Measurements from ENCODE around the gene TMEM171.

The TMEM171 gene

GRCh38 chr5:73106335-73106734 is 14.0 kb upstream of the TMEM171 start:
- no peaks in the 10 kb centered on the region for H3K4me1 ChIP-seq (ENCODE audit: insufficient read depth, low read length)
- H3K36me3 ChIP-seq (ENCODE audit: insufficient read depth, low read length), result no peaks in the 10 kb centered on the region
- no peak overlapping the region for H3K9ac ChIP-seq (ENCODE audit: low read length)
- no peak overlapping the region for H3K27ac ChIP-seq (ENCODE audit: low read depth, low read length)
- H3K9me3 ChIP-seq (ENCODE audit: low read length), result no peaks in the 10 kb centered on the region
- no peaks in the 10 kb centered on the region for H3K27me3 ChIP-seq (ENCODE audit: control insufficient read depth in 1 of 2, insufficient read depth in 2 of 2, low read length in 2 of 2)
- no peak overlapping the region for H3K4me3 ChIP-seq (ENCODE audit: low read depth in 1 of 2, low read length in 2 of 2)

DNA sequence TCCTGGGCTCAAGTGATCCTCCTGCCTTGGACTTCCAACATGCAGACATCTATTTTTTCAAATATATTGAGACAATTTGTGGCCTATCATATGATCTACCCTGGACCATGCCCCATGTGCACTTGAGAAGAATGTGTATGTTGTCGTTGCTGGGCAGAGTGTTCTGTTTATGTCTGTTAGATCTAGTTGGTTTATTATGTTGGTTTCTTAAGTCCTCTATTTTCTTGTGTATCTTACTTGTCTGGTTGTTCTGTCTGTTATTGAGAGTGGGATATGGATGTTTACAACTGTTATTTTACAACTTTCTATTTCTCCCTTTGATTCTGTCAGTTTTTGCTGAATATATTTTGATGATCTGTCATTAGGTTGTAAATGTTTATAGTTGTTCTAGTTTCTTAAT is 10.2 kb upstream of the TMEM171 start:
- H3K27me3 ChIP-seq (ENCODE audit: control insufficient read depth in 1 of 2, insufficient read depth in 2 of 2, low read length in 2 of 2), result no peaks in the 10 kb centered on the region
- H3K36me3 ChIP-seq (ENCODE audit: insufficient read depth, low read length), result no peaks in the 10 kb centered on the region
- H3K9ac ChIP-seq (ENCODE audit: low read length), result no peak overlapping the region
- H3K27ac ChIP-seq (ENCODE audit: low read depth, low read length), result no peak overlapping the region
- no peaks in the 10 kb centered on the region for H3K4me1 ChIP-seq (ENCODE audit: insufficient read depth, low read length)
- no peak overlapping the region for H3K4me3 ChIP-seq (ENCODE audit: low read depth in 1 of 2, low read length in 2 of 2)
- H3K9me3 ChIP-seq (ENCODE audit: low read length), result no peaks in the 10 kb centered on the region

GRCh38 chr5:73111536-73111935 is 8.8 kb upstream of the TMEM171 start:
- H3K9ac ChIP-seq (ENCODE audit: low read length), result no peak overlapping the region
- H3K36me3 ChIP-seq (ENCODE audit: insufficient read depth, low read length), result no peaks in the 10 kb centered on the region
- no peaks in the 10 kb centered on the region for H3K9me3 ChIP-seq (ENCODE audit: low read length)
- no peak overlapping the region for H3K4me3 ChIP-seq (ENCODE audit: low read depth in 1 of 2, low read length in 2 of 2)
- H3K4me1 ChIP-seq (ENCODE audit: insufficient read depth, low read length), result no peaks in the 10 kb centered on the region
- no peaks in the 10 kb centered on the region for H3K27me3 ChIP-seq (ENCODE audit: control insufficient read depth in 1 of 2, insufficient read depth in 2 of 2, low read length in 2 of 2)
- no peak overlapping the region for H3K27ac ChIP-seq (ENCODE audit: low read depth, low read length)

GRCh38 chr5:73112359-73112758 is 8.0 kb upstream of the TMEM171 start:
- Histone ChIP-seq H3K4me1 (ENCODE audit: insufficient read depth, low read length) (no peaks in the 10 kb centered on the region), H3K36me3 (ENCODE audit: insufficient read depth, low read length) (no peaks in the 10 kb centered on the region), H3K27me3 (ENCODE audit: control insufficient read depth in 1 of 2, insufficient read depth in 2 of 2, low read length in 2 of 2) (no peaks in the 10 kb centered on the region), H3K27ac (ENCODE audit: low read depth, low read length) (no peak overlapping the region), H3K9me3 (ENCODE audit: low read length) (no peaks in the 10 kb centered on the region), H3K9ac (ENCODE audit: low read length) (no peak overlapping the region), H3K4me3 (ENCODE audit: low read depth in 1 of 2, low read length in 2 of 2) (no peak overlapping the region)

DNA sequence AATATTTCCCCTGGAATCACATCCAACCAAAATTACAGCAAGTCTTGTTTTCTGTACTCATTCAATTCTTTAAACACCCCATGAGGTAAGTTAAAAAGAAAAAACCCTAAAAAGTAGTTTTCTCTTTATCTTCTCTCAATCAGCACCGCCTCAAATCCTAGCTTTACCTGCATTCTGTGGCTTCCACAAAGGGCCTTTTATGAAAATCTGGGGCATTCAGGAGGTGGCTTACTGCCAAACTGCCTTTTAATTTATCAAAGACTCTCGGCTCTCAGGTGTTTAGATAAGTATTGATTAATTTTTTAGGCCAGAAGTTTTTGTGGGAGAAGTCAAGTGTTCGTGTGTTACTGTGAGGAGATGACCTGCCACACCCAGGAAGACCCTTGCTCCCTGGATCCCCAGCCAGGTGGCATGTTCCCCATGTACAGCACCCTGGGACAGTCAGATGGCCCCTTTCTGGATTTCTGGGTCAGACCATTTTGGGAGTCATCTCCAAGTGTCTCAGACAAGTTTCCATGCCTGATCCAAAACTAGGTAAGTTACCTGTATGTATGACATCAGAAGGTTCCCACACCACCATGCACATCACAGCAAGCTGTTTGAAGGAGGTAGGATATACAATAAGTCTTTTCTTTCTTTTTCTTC is 6.2 kb upstream of the TMEM171 start:
- no peak overlapping the region for H3K27ac ChIP-seq (ENCODE audit: low read depth, low read length)
- no peaks in the 10 kb centered on the region for H3K27me3 ChIP-seq (ENCODE audit: control insufficient read depth in 1 of 2, insufficient read depth in 2 of 2, low read length in 2 of 2)
- no peaks in the 10 kb centered on the region for H3K36me3 ChIP-seq (ENCODE audit: insufficient read depth, low read length)
- H3K9ac ChIP-seq (ENCODE audit: low read length), result no peak overlapping the region
- H3K4me3 ChIP-seq (ENCODE audit: low read depth in 1 of 2, low read length in 2 of 2), result no peak overlapping the region
- H3K4me1 ChIP-seq (ENCODE audit: insufficient read depth, low read length), result no peaks in the 10 kb centered on the region
- no peaks in the 10 kb centered on the region for H3K9me3 ChIP-seq (ENCODE audit: low read length)

- no peak overlapping the region for H3K27ac ChIP-seq (ENCODE audit: low read depth, low read length)
- no peaks in the 10 kb centered on the region for H3K9me3 ChIP-seq (ENCODE audit: low read length)
- no peaks in the 10 kb centered on the region for H3K4me1 ChIP-seq (ENCODE audit: insufficient read depth, low read length)
- H3K4me3 ChIP-seq (ENCODE audit: low read depth in 1 of 2, low read length in 2 of 2), result no peak overlapping the region
- no peak overlapping the region for H3K9ac ChIP-seq (ENCODE audit: low read length)
- no peaks in the 10 kb centered on the region for H3K36me3 ChIP-seq (ENCODE audit: insufficient read depth, low read length)
- H3K27me3 ChIP-seq (ENCODE audit: control insufficient read depth in 1 of 2, insufficient read depth in 2 of 2, low read length in 2 of 2), result peaks cover 0 to 12% of the 10 kb centered on the region in 2 donors
Observed at GRCh38 chr5:73115399-73116051, 4.8 kb upstream of the TMEM171 start.

GRCh38 chr5:73116506-73116905 is 3.9 kb upstream of the TMEM171 start:
- H3K27ac ChIP-seq (ENCODE audit: low read depth, low read length), result no peak overlapping the region
- no peaks in the 10 kb centered on the region for H3K36me3 ChIP-seq (ENCODE audit: insufficient read depth, low read length)
- H3K9me3 ChIP-seq (ENCODE audit: low read length), result no peaks in the 10 kb centered on the region
- H3K4me1 ChIP-seq (ENCODE audit: insufficient read depth, low read length), result peaks cover 4% of the 10 kb centered on the region
- H3K9ac ChIP-seq (ENCODE audit: low read length), result no peak overlapping the region
- H3K4me3 ChIP-seq (ENCODE audit: low read depth in 1 of 2, low read length in 2 of 2), result no peak overlapping the region
- H3K27me3 ChIP-seq (ENCODE audit: control insufficient read depth in 1 of 2, insufficient read depth in 2 of 2, low read length in 2 of 2), result peaks cover 8 to 19% of the 10 kb centered on the region in 2 donors

DNA sequence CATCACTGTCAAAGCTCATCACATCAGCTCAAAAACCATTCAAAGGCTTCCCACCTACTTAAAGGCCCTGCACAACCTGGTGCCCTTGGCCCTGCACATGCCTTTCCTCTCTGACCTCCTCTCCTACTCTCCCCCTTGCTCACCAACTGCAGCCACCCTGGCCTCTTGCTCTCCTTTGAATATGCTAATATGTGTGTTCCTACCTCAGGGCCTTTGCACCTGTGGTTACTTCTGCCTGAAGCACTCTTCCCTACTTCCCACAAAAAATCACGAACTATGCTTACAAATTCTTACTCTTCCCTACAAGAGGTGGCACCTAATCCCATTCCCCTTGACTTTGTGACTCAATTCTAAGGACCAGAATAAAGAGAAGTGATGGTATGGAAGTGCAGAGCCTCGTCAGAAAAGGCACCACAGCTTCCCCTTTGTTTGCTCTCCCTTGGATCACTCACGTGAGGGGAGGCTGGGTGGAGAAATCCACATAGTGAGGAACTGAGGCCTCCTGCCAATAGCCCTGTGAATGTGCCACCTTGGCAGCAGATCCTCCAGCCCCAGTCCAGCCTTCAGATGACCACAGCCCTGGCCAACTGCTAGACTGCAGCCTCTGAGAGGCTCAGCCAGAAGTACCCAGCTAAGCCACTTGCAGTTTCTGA is 3.2 kb upstream of the TMEM171 start:
- Histone ChIP-seq H3K9me3 (ENCODE audit: low read length) (no peaks in the 10 kb centered on the region), H3K36me3 (ENCODE audit: insufficient read depth, low read length) (no peaks in the 10 kb centered on the region), H3K27ac (ENCODE audit: low read depth, low read length) (no peak overlapping the region), H3K9ac (ENCODE audit: low read length) (no peak overlapping the region), H3K4me3 (ENCODE audit: low read depth in 1 of 2, low read length in 2 of 2) (no peak overlapping the region), H3K27me3 (ENCODE audit: control insufficient read depth in 1 of 2, insufficient read depth in 2 of 2, low read length in 2 of 2) (peaks cover 12 to 26% of the 10 kb centered on the region in 2 donors), H3K4me1 (ENCODE audit: insufficient read depth, low read length) (peaks cover 4% of the 10 kb centered on the region)

- H3K4me1 ChIP-seq (ENCODE audit: insufficient read depth, low read length), result peaks cover 4% of the 10 kb centered on the region
- H3K27me3 ChIP-seq (ENCODE audit: control insufficient read depth in 1 of 2, insufficient read depth in 2 of 2, low read length in 2 of 2), result peaks cover 12 to 29% of the 10 kb centered on the region in 2 donors
Observed at GRCh38 chr5:73118391-73118973, 1.9 kb upstream of the TMEM171 start.

DNA sequence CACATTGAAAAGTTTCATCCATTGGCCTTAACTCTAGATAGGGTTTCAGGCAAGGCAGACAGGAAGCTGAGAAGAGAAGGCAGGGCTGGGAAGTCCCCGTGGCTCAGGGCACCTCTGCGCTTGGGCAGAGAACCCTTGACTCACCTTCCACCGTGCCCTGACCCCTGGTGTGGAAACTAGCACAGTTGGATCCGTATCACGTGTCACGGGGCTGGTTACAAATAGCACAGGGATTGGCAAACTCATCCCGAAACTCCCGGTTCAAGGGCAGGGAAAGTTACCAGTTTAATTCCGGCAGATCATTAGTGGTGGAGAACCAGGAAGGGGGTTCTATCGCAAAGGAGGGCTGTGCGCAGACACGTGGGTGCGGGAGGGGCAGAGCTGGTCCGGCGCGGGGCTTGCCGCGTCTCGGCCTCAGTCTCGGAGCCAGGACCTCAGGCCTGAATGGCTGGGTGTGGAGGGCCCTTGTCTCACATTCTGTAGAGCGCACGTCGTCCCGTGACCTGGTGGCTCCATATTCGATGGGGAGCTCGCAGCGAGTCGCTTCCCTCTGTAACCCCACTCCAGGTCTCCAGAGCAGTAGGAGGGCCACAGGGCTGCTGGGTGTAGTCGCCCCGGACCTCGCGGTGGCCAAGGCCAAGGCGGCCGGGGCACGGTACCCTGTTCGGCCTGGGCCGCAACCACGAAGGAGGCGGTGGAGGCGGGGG is 771 bp upstream of the TMEM171 start:
- Histone ChIP-seq H3K9ac (ENCODE audit: low read length) (no peak overlapping the region), H3K27me3 (ENCODE audit: control insufficient read depth in 1 of 2, insufficient read depth in 2 of 2, low read length in 2 of 2) (peaks cover 12 to 29% of the 10 kb centered on the region in 2 donors), H3K4me1 (ENCODE audit: insufficient read depth, low read length) (peaks cover 4% of the 10 kb centered on the region), H3K36me3 (ENCODE audit: insufficient read depth, low read length) (no peaks in the 10 kb centered on the region), H3K27ac (ENCODE audit: low read depth, low read length) (no peak overlapping the region), H3K9me3 (ENCODE audit: low read length) (no peaks in the 10 kb centered on the region), H3K4me3 (ENCODE audit: low read depth in 1 of 2, low read length in 2 of 2) (no peak overlapping the region)

More at GRCh38 chr5:73118391-73118973, 1.9 kb upstream of the TMEM171 start:
- Histone ChIP-seq H3K27ac (ENCODE audit: low read depth, low read length) (no peak overlapping the region), H3K9ac (ENCODE audit: low read length) (no peak overlapping the region), H3K4me3 (ENCODE audit: low read depth in 1 of 2, low read length in 2 of 2) (no peak overlapping the region), H3K9me3 (ENCODE audit: low read length) (no peaks in the 10 kb centered on the region), H3K36me3 (ENCODE audit: insufficient read depth, low read length) (no peaks in the 10 kb centered on the region)

GRCh38 chr5:73121119-73121463 is 716 bp downstream of the TMEM171 start:
- Histone ChIP-seq H3K9me3 (ENCODE audit: low read length) (no peaks in the 10 kb centered on the region), H3K27ac (ENCODE audit: low read depth, low read length) (no peak overlapping the region), H3K27me3 (ENCODE audit: control insufficient read depth in 1 of 2, insufficient read depth in 2 of 2, low read length in 2 of 2) (peaks cover 12 to 29% of the 10 kb centered on the region in 2 donors), H3K36me3 (ENCODE audit: insufficient read depth, low read length) (no peaks in the 10 kb centered on the region), H3K9ac (ENCODE audit: low read length) (no peak overlapping the region), H3K4me3 (ENCODE audit: low read depth in 1 of 2, low read length in 2 of 2) (no peak overlapping the region), H3K4me1 (ENCODE audit: insufficient read depth, low read length) (peaks cover 4% of the 10 kb centered on the region)
